PC-9 (cell line): ENCODE results near the gene LINGO1.

Source experiments
- CTCF ChIP-seq: fragments of 200-600 bp; sonication (generic); conservative IDR thresholded peaks from 2 replicates; pipeline ENCODE4 v1.6.1; 2017; ENCODE audit warnings: mixed run types, antibody characterized with exemption, mild to moderate bottlenecking, moderate library complexity
- EZH2 ChIP-seq: fragments of 200-600 bp; sonication (generic); IDR thresholded peaks from 2 replicates; pipeline ENCODE4 v1.8.0; 2017; ENCODE audit warnings: antibody characterized with exemption, low read depth

DNA sequence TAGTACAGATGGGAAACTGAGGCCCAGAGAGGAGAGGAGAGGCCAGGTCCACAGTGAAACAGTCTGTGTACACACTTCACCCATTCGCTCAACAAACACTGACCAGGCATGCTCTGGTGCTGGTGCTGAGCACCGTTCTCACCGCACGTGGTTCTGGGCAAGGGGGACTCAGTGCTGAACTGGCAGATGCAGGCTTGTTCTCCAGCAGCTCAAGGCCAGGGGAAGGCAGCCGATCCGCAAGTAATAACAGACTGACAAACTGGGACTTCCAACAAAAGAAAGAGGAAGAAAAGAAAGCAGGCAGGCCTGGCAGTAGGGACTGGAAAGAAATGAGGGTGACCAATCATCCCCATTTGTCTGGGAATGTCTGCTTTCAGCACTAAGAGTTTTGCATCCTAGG is 25.6 kb upstream of the LINGO1 start:
- TF ChIP-seq CTCF: no peak
- TF ChIP-seq EZH2: no peak
